Kidney capillary endothelial cell (primary cell): ENCODE measurements around the gene FAM187B.

Experiments used
- DNase-seq: peaks from one replicate; pipeline ENCODE4 v3.0.0-alpha.2; 2018; ENCODE audit warnings: low spot score

FAM187B gene

DNA sequence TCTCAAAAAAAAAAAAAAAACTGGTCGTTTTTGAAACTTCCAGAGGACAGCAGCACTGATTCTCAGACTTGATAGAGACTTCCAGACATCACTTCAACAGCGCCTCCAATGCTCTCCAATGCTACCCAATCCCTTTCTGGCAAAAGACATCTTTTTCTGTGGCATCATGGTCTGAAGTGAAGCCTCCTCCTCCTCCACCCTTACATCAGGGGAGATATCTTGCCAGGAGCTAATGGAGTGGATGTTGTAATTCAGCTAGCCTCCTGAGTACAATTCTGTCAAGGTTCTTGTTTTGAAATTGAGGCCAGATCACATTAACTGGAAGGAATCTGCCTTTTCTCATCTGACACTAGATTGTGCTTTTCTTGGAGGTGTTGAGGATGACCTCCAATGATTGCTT lies 49.8 kb downstream of the FAM187B start:
- no peak for DNase-seq

DNA sequence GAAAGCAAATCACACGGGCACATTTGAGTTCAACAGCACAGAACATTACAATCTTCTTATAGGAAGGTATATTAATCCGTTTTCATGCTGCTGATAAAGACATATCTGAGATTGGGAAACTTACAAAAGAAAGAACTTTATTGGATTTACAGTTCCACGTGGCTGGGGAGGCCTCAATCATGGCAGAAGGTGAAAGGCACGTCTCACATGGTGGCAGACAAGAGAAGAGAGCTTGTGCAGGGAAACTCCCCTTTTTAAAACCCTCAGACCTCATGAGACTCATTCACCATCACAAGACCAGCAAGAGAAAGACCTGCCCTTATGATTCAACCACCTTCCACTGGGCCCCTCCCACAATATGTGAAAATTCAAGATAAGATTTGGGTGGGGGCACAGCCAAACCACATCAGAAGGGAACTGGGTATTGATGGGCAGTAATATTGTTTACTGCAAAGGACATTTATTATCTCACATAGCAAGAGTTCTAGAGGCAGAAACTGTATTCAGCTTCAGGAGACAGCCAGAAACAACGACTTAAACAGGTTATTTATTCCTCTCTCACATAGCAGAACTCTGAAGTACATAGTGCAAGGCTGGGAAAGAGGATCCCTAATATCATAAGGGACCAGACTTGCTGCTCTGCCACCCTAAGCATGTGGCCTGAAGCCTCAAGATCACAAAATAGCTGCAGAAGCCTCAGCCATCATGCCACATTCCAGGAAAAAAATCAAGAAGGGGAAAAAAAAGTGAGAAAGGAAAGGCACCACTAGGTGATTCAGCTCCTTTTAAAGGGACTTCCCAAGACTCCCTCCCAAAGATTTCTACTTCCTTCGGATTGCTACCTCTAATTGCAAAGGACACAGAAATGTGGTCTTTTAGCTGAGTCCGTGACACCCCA lies 50.9 kb downstream of the FAM187B start:
- no peak for DNase-seq

DNA sequence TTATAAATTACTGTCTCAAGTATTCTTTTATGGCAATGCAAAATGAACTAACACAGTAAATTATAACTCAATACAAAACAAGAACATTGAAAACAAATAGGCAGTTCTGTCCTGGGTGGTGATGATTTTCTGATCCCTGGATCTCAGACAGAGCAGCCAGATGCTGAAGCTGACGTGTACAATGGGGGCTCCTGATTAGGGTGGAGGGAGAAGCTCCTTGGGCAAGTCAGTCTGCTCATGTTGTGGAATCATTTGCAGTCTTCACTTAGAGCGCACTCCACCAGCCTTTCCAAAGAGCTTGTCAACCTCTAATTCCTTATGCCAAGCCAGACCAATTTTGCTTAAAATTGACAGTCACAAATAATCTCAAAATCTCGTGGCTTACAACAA lies 52.4 kb downstream of the FAM187B start:
- no peak for DNase-seq
